Measurements from ENCODE around the gene CDH5. TPM values are rescaled to one million over a fixed set of nuclear protein-coding genes. Genes with fewer than 3 reads are reported as not detected.

Gene CDH5
- total RNA-seq, 1 experiment from 2014 or later = 0.26 TPM

DNA sequence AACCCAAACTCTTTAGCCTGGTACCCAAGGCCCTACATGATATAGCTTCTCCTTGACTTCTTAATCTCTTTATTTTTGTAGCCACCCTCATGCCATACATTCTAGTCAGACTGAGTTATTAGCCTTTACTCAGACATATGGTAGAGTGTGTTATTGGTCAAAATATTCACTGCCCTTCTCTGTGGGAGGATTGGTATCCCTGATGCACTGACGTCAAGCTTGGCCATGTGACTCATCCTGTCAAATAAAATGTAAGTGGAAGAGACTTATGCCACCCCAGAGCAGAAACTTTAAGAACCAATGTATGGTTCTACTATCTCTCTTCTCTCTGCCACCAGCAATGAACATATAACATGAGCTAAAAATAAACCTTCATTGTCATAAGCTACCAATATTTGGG is 48.4 kb downstream of the CDH5 start:
- BruUV-seq (replicated peaks) = no TSS peak

GRCh38 chr16:66416136-66416535 is 49.6 kb downstream of the CDH5 start:
- no peak for DNase-seq (ENCODE audit: low spot score)
- TF ChIP-seq CTCF (conservative IDR thresholded peaks at IDR 0.05; ENCODE audit: low read depth, low read length) (no peak), EZH2 (IDR thresholded peaks at IDR 0.05; ENCODE audit: borderline replicate concordance, low read depth, low read length, poor library complexity, severe bottlenecking) (no peak)
- ChIA-PET POLR2A (ENCODE audit: low non-redundant PET) (no interaction called here), CTCF (no interaction called here)
- H3K4me3 ChIP-seq (ENCODE audit: low read depth, low read length, poor library complexity, severe bottlenecking) = no peak overlapping the region
- intact Hi-C loops (cut with micrococcal nuclease; ENCODE audit: unreplicated experiment) = no loop called here
- no peaks in the 10 kb centered on the region for H3K27me3 ChIP-seq (replicated peaks; ENCODE audit: insufficient read depth, low read depth, low read length, poor library complexity)
- H3K4me1 ChIP-seq (ENCODE audit: insufficient read depth, low read length, poor library complexity, severe bottlenecking) = no peaks in the 10 kb centered on the region
- no peaks in the 10 kb centered on the region for H3K36me3 ChIP-seq (ENCODE audit: insufficient read depth, low read length, poor library complexity, severe bottlenecking)
- H3K9me3 ChIP-seq (ENCODE audit: low read depth, low read length, poor library complexity, severe bottlenecking) = no peaks in the 10 kb centered on the region
- no TSS peak for BruUV-seq (replicated peaks)
- H3K27ac ChIP-seq (ENCODE audit: low read depth, low read length, poor library complexity, severe bottlenecking) = no peak overlapping the region

More for the DNA sequence above, 48.4 kb downstream of the CDH5 start:
- Histone ChIP-seq H3K4me1 (ENCODE audit: insufficient read depth, low read length, poor library complexity, severe bottlenecking) (no peaks in the 10 kb centered on the region), H3K27me3 (replicated peaks; ENCODE audit: insufficient read depth, low read depth, low read length, poor library complexity) (no peaks in the 10 kb centered on the region), H3K9me3 (ENCODE audit: low read depth, low read length, poor library complexity, severe bottlenecking) (no peaks in the 10 kb centered on the region), H3K27ac (ENCODE audit: low read depth, low read length, poor library complexity, severe bottlenecking) (no peak overlapping the region), H3K4me3 (ENCODE audit: low read depth, low read length, poor library complexity, severe bottlenecking) (no peak overlapping the region), H3K36me3 (ENCODE audit: insufficient read depth, low read length, poor library complexity, severe bottlenecking) (no peaks in the 10 kb centered on the region)
- ChIA-PET POLR2A (ENCODE audit: low non-redundant PET) (no interaction called here), CTCF (interaction anchor here (0.7 kb wide), 1 partner anchor 61 kb away, joined by 11 read pairs; no protein-coding TSS in a partner anchor)
- no peak for TF ChIP-seq EZH2 (IDR thresholded peaks at IDR 0.05; ENCODE audit: borderline replicate concordance, low read depth, low read length, poor library complexity, severe bottlenecking)
- TF ChIP-seq CTCF (conservative IDR thresholded peaks at IDR 0.05; ENCODE audit: low read depth, low read length) = no peak
- intact Hi-C loops (cut with micrococcal nuclease; ENCODE audit: unreplicated experiment) = no loop called here
- DNase-seq (ENCODE audit: low spot score) = no peak

GRCh38 chr16:66416939-66417700 is 50.6 kb downstream of the CDH5 start:
- Histone ChIP-seq H3K27ac (ENCODE audit: low read depth, low read length, poor library complexity, severe bottlenecking) (no peak overlapping the region), H3K4me1 (ENCODE audit: insufficient read depth, low read length, poor library complexity, severe bottlenecking) (no peaks in the 10 kb centered on the region), H3K9me3 (ENCODE audit: low read depth, low read length, poor library complexity, severe bottlenecking) (no peaks in the 10 kb centered on the region), H3K27me3 (replicated peaks; ENCODE audit: insufficient read depth, low read depth, low read length, poor library complexity) (no peaks in the 10 kb centered on the region), H3K4me3 (ENCODE audit: low read depth, low read length, poor library complexity, severe bottlenecking) (no peak overlapping the region), H3K36me3 (ENCODE audit: insufficient read depth, low read length, poor library complexity, severe bottlenecking) (no peaks in the 10 kb centered on the region)
- ChIA-PET POLR2A (ENCODE audit: low non-redundant PET) (no interaction called here), CTCF (interaction anchor here (0.5 kb wide), 1 partner anchor 753 kb away, joined by 5 read pairs; no protein-coding TSS in a partner anchor)
- TF ChIP-seq CTCF (conservative IDR thresholded peaks at IDR 0.05; ENCODE audit: low read depth, low read length) (no peak), EZH2 (IDR thresholded peaks at IDR 0.05; ENCODE audit: borderline replicate concordance, low read depth, low read length, poor library complexity, severe bottlenecking) (no peak)
- no peak for DNase-seq (ENCODE audit: low spot score)
- BruUV-seq (replicated peaks) = no TSS peak
- intact Hi-C loops (cut with micrococcal nuclease; ENCODE audit: unreplicated experiment) = no loop called here

Data from A673 (cell line).